GM18861 (cell line): Measurements from ENCODE around the gene PYGO2.

Source experiments
- ATAC-seq: cut with Tn5 transposase; IDR thresholded peaks from one replicate; pipeline ENCODE4 v1.9.1; 2021; ENCODE audit not compliant: unreplicated experiment

Gene PYGO2

GRCh38 chr1:154961207-154962155 lies at the start of gene PYGO2:
PYGO2 (minus strand) TSS chr1:154961782; CDS start chr1:154961576, 206 bp downstream.
- ATAC-seq: peak; percentile 69

GRCh38 chr1:155011004-155011416 lies 49.4 kb upstream of the PYGO2 start:
- no peak for ATAC-seq

- no peak for ATAC-seq
Measured at GRCh38 chr1:155010211-155010918, 48.8 kb upstream of the PYGO2 start.

GRCh38 chr1:155009742-155010141 lies 48.2 kb upstream of the PYGO2 start:
- no peak for ATAC-seq

GRCh38 chr1:155009221-155009711 lies 47.7 kb upstream of the PYGO2 start:
- ATAC-seq: no peak

- no peak for ATAC-seq
Measured at GRCh38 chr1:155008015-155008941, 46.7 kb upstream of the PYGO2 start.

GRCh38 chr1:155007251-155007828 lies 45.8 kb upstream of the PYGO2 start:
- ATAC-seq: no peak

- ATAC-seq: no peak
Measured at GRCh38 chr1:155006601-155007101, 45.1 kb upstream of the PYGO2 start.

- no peak for ATAC-seq
Measured at GRCh38 chr1:155005076-155006011, 43.8 kb upstream of the PYGO2 start.

GRCh38 chr1:155004352-155005075 lies 42.9 kb upstream of the PYGO2 start:
- ATAC-seq: no peak

- no peak for ATAC-seq
Measured at GRCh38 chr1:155003766-155004351, 42.3 kb upstream of the PYGO2 start.

- ATAC-seq: no peak
Measured at GRCh38 chr1:155003227-155003765, 41.7 kb upstream of the PYGO2 start.

- no peak for ATAC-seq
Measured at GRCh38 chr1:155002464-155003226, 41.1 kb upstream of the PYGO2 start, which contains the start of gene ZBTB7B. ZBTB7B (plus strand) TSS chr1:155002802; CDS start chr1:155014661, 11,859 bp downstream.

GRCh38 chr1:155001675-155002463 lies 40.3 kb upstream of the PYGO2 start:
- peak; percentile 40 for ATAC-seq

- ATAC-seq: no peak
Measured at GRCh38 chr1:155001425-155001674, 39.8 kb upstream of the PYGO2 start.

- peak; percentile 33 for ATAC-seq
Measured at GRCh38 chr1:155000726-155001424, 39.3 kb upstream of the PYGO2 start.
